Cardiac septum (tissue), 1 donor: ENCODE results near the gene CEP192. TPM values are rescaled to one million over a fixed set of nuclear protein-coding genes. Genes with fewer than 3 reads are reported as not detected.
"Not testable (repeated sequence)": the region's sequence is repeated elsewhere in the genome, so short reads cannot be mapped to it uniquely, and the experiment has no call there.

Experiments
- DNase-seq: peaks from one replicate; pipeline ENCODE4 v3.0.0-alpha.2; 2020; ENCODE audit warnings: low spot score
- intact Hi-C: fragments of 100-400 bp; cut with DNase I; formaldehyde crosslinking; loops from one replicate; pipeline ENCODE4 v1.14.0; 2022
- total RNA-seq: library from RNA; stranded (reverse); fragmentation: NEBNext Ultra II Directional; extraction: Animal tissue kit (Norgen Biotek cat#: 25700); gene quantifications from one replicate; pipeline ENCODE4 v1.2.1, GENCODE V29; 2021
- donor health status: DM: no; HTN: no; CAD: no.

The CEP192 gene
- total RNA-seq, 1 donor from 2014 or later: 28.5 TPM

- no peak for DNase-seq
- intact Hi-C loops: no loop called here
Observed at GRCh38 chr18:13022644-13023043, 31.5 kb downstream of the CEP192 start.

- intact Hi-C loops: no loop called here
- DNase-seq: no peak
Observed at GRCh38 chr18:13025233-13025632, 34.1 kb downstream of the CEP192 start.

- DNase-seq: no peak
- intact Hi-C loops: no loop called here
Observed at GRCh38 chr18:13026583-13027270, 35.6 kb downstream of the CEP192 start.

- intact Hi-C loops: no loop called here
- no peak for DNase-seq
Observed at GRCh38 chr18:13028869-13029268, 37.7 kb downstream of the CEP192 start.

GRCh38 chr18:13032173-13032572 lies 41.0 kb downstream of the CEP192 start:
- intact Hi-C loops: no loop called here
- DNase-seq: no peak

GRCh38 chr18:13035249-13035914 lies 44.2 kb downstream of the CEP192 start:
- no peak for DNase-seq
- intact Hi-C loops: no loop called here

- no peak for DNase-seq
- intact Hi-C loops: no loop called here
Observed at GRCh38 chr18:13036622-13037320, 45.6 kb downstream of the CEP192 start.

- intact Hi-C loops: no loop called here
- DNase-seq: no peak
Observed at GRCh38 chr18:13039806-13040205, 48.6 kb downstream of the CEP192 start.

- DNase-seq: no peak
- intact Hi-C loops: no loop called here
Observed at GRCh38 chr18:13043066-13043465, 51.9 kb downstream of the CEP192 start.

- no peak for DNase-seq
Observed at GRCh38 chr18:13048061-13048595, 57.0 kb downstream of the CEP192 start.

GRCh38 chr18:13051159-13051558 lies 60.0 kb downstream of the CEP192 start:
- DNase-seq: no peak
- intact Hi-C loops: no loop called here

More at GRCh38 chr18:13048061-13048595, 57.0 kb downstream of the CEP192 start:
- intact Hi-C loops: no loop called here

GRCh38 chr18:13051950-13052349 lies 60.8 kb downstream of the CEP192 start:
- DNase-seq: no peak
- intact Hi-C loops: no loop called here

- intact Hi-C loops: no loop called here
- DNase-seq: no peak
Observed at GRCh38 chr18:13054336-13054735, 63.2 kb downstream of the CEP192 start.

- intact Hi-C loops: no loop called here
- no peak for DNase-seq
Observed at GRCh38 chr18:13061630-13062189, 70.5 kb downstream of the CEP192 start.

GRCh38 chr18:13067124-13067523 lies 76.0 kb downstream of the CEP192 start:
- intact Hi-C loops: no loop called here
- no peak for DNase-seq

GRCh38 chr18:13067966-13068365 lies 76.8 kb downstream of the CEP192 start:
- DNase-seq: no peak
- intact Hi-C loops: no loop called here

GRCh38 chr18:13070460-13070859 lies 79.3 kb downstream of the CEP192 start:
- intact Hi-C loops: no loop called here
- no peak for DNase-seq

- intact Hi-C loops: no loop called here
- DNase-seq: no peak
Observed at GRCh38 chr18:13076886-13077285, 85.7 kb downstream of the CEP192 start.

- no peak for DNase-seq
- intact Hi-C loops: no loop called here
Observed at GRCh38 chr18:13077473-13077872, 86.3 kb downstream of the CEP192 start.

- DNase-seq, intact Hi-C loops: not testable (repeated sequence)
Observed at GRCh38 chr18:13078065-13078464, 86.9 kb downstream of the CEP192 start.
